Activated T-helper 2 cell treated with anti-CD3 and anti-CD28 coated beads, Interferon-gamma antibody, Interleukin-2, Interleukin-4, amounts not matched to agents 10 μg/mL and 5 μg/mL and 100 μg/mL, durations not matched to agents 14 hours and 24 hours and 36 hours (primary cell): Measurements from ENCODE around the gene PNRC1. TPM values are rescaled to one million over a fixed set of nuclear protein-coding genes. Genes with fewer than 3 reads are reported as not detected.

Experiments used
- DNase-seq: peaks from one replicate; pipeline ENCODE4 v3.0.0; 2021; ENCODE audit warnings: low spot score
- H3K27ac Mint-ChIP-seq: one replicate; pipeline ENCODE4 v1.8.0; 2021; ENCODE audit warnings: mixed read lengths
- H3K27me3 Mint-ChIP-seq: one replicate; pipeline ENCODE4 v1.8.0; 2021; ENCODE audit warnings: low read depth, mixed read lengths
- H3K36me3 Mint-ChIP-seq: one replicate; pipeline ENCODE4 v1.8.0; 2021; ENCODE audit warnings: low read depth, mixed read lengths
- H3K4me1 Mint-ChIP-seq: one replicate; pipeline ENCODE4 v1.8.0; 2021; ENCODE audit warnings: low read depth, mixed read lengths
- H3K4me3 Mint-ChIP-seq: one replicate; pipeline ENCODE4 v1.8.0; 2021; ENCODE audit warnings: low read depth, mild to moderate bottlenecking, moderate library complexity, mixed read lengths
- H3K9me3 Mint-ChIP-seq: one replicate; pipeline ENCODE4 v1.8.0; 2021; ENCODE audit warnings: mixed read lengths
- intact Hi-C: fragments of 100-400 bp; cut with micrococcal nuclease; formaldehyde crosslinking; loops from one replicate; pipeline ENCODE4 v1.15.1; 2023
- total RNA-seq: library from RNA; stranded (reverse); gene quantifications from 2 replicates; pipeline ENCODE4 v1.2.3, GENCODE V29; 2022

The PNRC1 gene
- total RNA-seq, 1 donor from 2014 or later = 66.0 TPM

- Mint-ChIP-seq H3K27me3 (no peaks in the 10 kb centered on the region), H3K9me3 (no peaks in the 10 kb centered on the region), H3K27ac (no peak overlapping the region), H3K36me3 (peaks cover 50% of the 10 kb centered on the region), H3K4me3 (peak overlapping the region; percentile 4), H3K4me1 (peaks cover 20% of the 10 kb centered on the region)
- intact Hi-C loops = loop anchor here (5.0 kb wide), 2 partner anchors 103 to 1502 kb away; partner anchors contain the start of gene MAP3K7
- no peak for DNase-seq
Observed at GRCh38 chr6:89084954-89085353, 4.4 kb downstream of the PNRC1 start.

DNA sequence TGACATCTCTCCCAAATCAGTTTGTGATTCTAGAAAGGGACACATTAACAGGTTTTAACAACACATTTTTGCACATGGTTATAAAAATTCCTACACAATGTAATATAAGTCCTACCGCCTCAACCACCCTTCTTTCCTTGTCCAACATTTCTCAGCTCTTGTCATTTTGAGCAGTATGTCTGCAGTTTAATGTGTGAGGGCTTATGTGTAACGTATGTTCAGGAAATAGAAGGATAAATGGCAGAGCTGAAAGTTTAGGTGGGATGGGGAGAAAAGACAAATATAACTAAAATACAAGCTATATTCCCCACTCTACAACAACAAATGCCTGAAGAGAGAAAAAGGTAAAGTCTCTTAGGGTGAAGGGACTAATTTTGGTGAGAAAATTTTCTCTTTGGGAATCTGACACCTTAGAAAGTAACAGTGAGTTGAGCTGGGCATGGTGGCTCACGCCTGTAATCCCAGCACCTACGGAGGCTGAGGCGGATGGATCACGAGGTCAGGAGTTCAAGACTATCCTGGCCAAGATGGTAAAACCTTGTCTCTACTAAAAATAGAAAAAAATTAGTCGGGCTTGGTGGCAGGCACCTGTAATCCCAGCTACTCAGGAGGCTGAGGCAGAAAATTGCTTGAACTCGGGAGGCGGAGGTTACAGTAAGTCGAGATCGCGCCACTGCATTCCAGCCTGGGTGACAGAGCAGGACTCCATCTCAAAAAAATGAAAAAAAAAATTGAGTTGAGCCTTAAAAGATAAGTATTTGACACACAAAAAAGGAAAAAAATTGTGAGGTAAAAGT is 5.1 kb downstream of the PNRC1 start:
- Mint-ChIP-seq H3K4me3 (no peak overlapping the region), H3K4me1 (peaks cover 20% of the 10 kb centered on the region), H3K9me3 (no peaks in the 10 kb centered on the region), H3K27ac (no peak overlapping the region), H3K36me3 (peaks cover 50% of the 10 kb centered on the region), H3K27me3 (no peaks in the 10 kb centered on the region)
- DNase-seq = no peak
- intact Hi-C loops = no loop called here

DNA sequence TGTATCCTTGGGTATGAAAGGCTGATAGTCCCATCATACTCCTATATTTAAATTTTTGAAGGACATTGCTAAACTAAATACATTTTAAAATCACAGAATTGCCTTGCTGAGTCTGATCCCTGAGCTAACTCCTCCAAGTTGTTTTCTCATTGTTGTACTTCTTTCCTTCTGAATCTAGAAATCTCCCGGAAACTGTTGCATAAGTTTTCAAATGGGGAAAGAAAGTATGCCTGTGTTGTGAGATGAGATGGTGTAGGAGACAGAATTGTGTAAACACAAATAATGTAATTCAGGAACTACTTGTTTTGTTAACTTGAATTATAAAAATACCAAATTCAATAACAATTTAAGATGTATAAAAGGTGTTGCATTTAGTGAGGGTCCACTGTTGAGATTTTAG is 7.3 kb downstream of the PNRC1 start:
- H3K27ac Mint-ChIP-seq = no peak overlapping the region
- H3K9me3 Mint-ChIP-seq = no peaks in the 10 kb centered on the region
- H3K4me1 Mint-ChIP-seq = peaks cover 18% of the 10 kb centered on the region
- intact Hi-C loops = no loop called here
- DNase-seq = no peak
- peaks cover 38% of the 10 kb centered on the region for H3K36me3 Mint-ChIP-seq
- H3K27me3 Mint-ChIP-seq = no peaks in the 10 kb centered on the region
- H3K4me3 Mint-ChIP-seq = no peak overlapping the region

DNA sequence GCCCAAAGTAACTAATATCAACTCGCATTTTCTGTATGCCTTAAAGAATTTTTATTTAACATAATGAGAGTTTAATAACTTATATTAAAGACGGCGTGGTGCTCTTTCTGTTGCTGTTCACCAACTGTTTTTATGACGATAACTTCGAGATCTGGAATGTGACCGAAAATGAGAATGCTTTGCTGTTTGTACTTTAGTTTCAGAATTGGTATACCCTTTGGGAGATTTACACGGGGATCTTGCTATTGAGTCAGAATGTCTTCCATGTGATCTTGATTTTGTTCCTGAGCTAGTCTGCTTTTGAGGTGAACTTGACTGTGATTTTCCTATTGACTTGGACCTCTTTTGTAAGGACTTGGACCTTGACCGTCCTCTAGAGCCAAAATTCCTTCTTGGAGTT is 17.9 kb downstream of the PNRC1 start:
- H3K9me3 Mint-ChIP-seq = no peaks in the 10 kb centered on the region
- H3K4me3 Mint-ChIP-seq = no peak overlapping the region
- peaks cover 7% of the 10 kb centered on the region for H3K4me1 Mint-ChIP-seq
- no peak overlapping the region for H3K27ac Mint-ChIP-seq
- H3K36me3 Mint-ChIP-seq = no peaks in the 10 kb centered on the region
- intact Hi-C loops = loop anchor here (1.0 kb wide), 1 partner anchor 16 kb away; no protein-coding TSS in a partner anchor
- no peaks in the 10 kb centered on the region for H3K27me3 Mint-ChIP-seq
- no peak for DNase-seq

DNA sequence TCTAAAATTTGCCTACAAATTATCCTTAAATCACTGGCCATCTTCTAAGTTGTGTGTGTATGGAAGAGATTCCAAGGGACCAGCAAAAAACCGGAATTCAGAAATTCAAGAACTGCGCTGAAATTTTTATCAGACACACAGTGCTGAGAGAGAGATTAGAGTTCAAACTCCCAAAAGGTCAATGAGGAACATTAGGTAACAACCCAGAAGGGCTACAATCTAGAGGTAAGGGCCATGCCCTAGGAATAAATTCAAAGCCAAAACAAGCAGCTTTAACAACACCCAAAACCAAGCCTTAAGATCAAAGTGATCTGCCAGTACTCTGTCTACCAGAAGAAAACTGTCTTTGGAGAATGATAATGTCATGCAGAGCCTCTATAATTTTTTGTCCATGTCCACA is 19.6 kb downstream of the PNRC1 start:
- intact Hi-C loops = no loop called here
- Mint-ChIP-seq H3K4me1 (peaks cover 7% of the 10 kb centered on the region), H3K4me3 (no peak overlapping the region), H3K27ac (no peak overlapping the region), H3K36me3 (no peaks in the 10 kb centered on the region), H3K27me3 (no peaks in the 10 kb centered on the region), H3K9me3 (no peaks in the 10 kb centered on the region)
- DNase-seq = no peak

DNA sequence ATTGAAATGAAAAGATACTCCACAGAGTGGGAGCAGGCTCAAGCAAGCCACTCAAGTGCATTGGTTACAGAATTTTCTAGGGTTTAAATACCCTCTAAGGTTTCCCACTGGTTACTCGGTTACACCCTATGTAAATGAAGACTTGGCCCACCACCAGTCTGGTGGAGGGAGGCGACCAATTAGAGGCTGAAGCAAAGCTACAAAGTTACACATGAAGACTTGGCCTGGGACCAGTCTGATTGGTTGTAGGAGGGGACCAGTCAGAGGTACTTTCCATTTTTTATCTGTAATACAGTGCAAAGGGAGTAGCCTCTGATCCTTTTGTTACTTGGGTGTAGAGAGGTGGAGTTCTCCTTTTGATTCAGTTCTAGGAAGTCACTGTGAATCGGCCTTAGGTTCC is 29.7 kb downstream of the PNRC1 start:
- H3K4me1 Mint-ChIP-seq = no peaks in the 10 kb centered on the region
- H3K27ac Mint-ChIP-seq = no peak overlapping the region

GRCh38 chr6:89111933-89112332 is 31.4 kb downstream of the PNRC1 start:
- intact Hi-C loops = no loop called here
- H3K36me3 Mint-ChIP-seq = no peaks in the 10 kb centered on the region
- no peak for DNase-seq
- H3K27ac Mint-ChIP-seq = no peak overlapping the region
- H3K4me3 Mint-ChIP-seq = no peak overlapping the region
- peaks cover 23% of the 10 kb centered on the region for H3K27me3 Mint-ChIP-seq
- no peaks in the 10 kb centered on the region for H3K9me3 Mint-ChIP-seq
- H3K4me1 Mint-ChIP-seq = peaks cover 2% of the 10 kb centered on the region

More for the DNA sequence above, 29.7 kb downstream of the PNRC1 start:
- DNase-seq = no peak
- intact Hi-C loops = no loop called here
- Mint-ChIP-seq H3K36me3 (no peaks in the 10 kb centered on the region), H3K27me3 (peaks cover 13% of the 10 kb centered on the region), H3K4me3 (no peak overlapping the region), H3K9me3 (no peaks in the 10 kb centered on the region)

GRCh38 chr6:89116702-89117101 is 36.2 kb downstream of the PNRC1 start:
- no peaks in the 10 kb centered on the region for H3K36me3 Mint-ChIP-seq
- intact Hi-C loops = no loop called here
- no peaks in the 10 kb centered on the region for H3K9me3 Mint-ChIP-seq
- H3K27me3 Mint-ChIP-seq = peaks cover 37% of the 10 kb centered on the region
- DNase-seq = no peak
- H3K27ac Mint-ChIP-seq = no peak overlapping the region
- peaks cover 7% of the 10 kb centered on the region for H3K4me1 Mint-ChIP-seq
- peak overlapping the region; percentile 79 for H3K4me3 Mint-ChIP-seq

DNA sequence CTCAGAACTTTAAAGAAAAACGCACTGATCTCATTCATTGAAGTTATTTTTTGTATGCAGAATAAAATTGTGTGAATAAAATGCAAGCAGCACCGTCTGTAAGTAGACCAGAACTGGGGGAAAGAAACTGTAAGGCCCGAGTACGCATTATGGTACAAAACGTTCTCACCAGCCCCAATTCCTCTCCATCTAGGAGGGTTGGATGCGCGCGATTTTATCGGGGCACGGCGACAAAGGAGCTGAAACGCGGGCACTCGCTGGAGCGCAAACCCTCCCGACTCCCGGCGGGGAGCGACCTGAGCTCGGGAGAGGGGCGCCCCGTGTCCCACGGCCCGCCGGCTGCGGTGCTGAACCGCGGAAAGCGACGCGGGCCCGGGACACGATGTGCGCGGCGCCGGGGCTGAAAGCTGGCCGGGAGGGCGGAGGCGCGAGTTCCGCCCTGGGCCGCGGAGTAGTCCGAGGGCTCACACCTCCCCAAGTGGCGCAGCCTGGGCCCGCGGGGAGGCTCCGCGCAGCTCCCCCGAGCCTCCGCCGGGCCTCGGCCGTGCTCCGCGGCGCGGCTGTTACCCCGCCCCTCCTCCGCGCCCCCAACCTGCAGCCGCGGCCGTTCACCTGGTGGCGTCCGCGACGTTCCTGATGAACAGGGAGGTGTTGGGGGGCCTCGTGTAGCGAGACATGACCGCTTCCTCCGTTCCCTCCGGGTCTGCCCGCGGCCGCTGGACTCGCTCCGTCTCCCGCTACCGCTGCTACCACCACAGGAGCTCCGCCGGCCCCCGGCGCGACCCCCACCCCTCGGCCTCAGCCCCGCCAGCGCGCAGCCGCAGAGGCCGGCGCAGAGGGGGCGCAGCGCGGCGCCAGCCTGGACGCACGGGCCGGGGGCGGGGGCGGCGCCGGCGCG is 36.9 kb downstream of the PNRC1 start, which contains the start of gene SRSF12:
SRSF12 (minus strand) TSS at position 861 of the 898 bp plus-strand sequence; CDS start at position 677, 184 bp downstream.
- no peaks in the 10 kb centered on the region for H3K9me3 Mint-ChIP-seq
- H3K27me3 Mint-ChIP-seq = peaks cover 41% of the 10 kb centered on the region
- intact Hi-C loops = no loop called here
- H3K4me1 Mint-ChIP-seq = peaks cover 7% of the 10 kb centered on the region
- no peaks in the 10 kb centered on the region for H3K36me3 Mint-ChIP-seq
- DNase-seq = no peak
- no peak within 1 kb of the TSS for H3K27ac Mint-ChIP-seq
- peak within 1 kb of the TSS; percentile 79 for H3K4me3 Mint-ChIP-seq

- Mint-ChIP-seq H3K36me3 (no peaks in the 10 kb centered on the region), H3K27me3 (peaks cover 41% of the 10 kb centered on the region), H3K9me3 (no peaks in the 10 kb centered on the region), H3K4me1 (peaks cover 7% of the 10 kb centered on the region), H3K4me3 (peak overlapping the region; percentile 61), H3K27ac (no peak overlapping the region)
- DNase-seq = no peak
- intact Hi-C loops = no loop called here
Observed at GRCh38 chr6:89118931-89119330, 38.4 kb downstream of the PNRC1 start.

- no peak for DNase-seq
- Mint-ChIP-seq H3K36me3 (no peaks in the 10 kb centered on the region), H3K27me3 (peaks cover 43% of the 10 kb centered on the region), H3K4me3 (no peak overlapping the region), H3K9me3 (no peaks in the 10 kb centered on the region), H3K27ac (no peak overlapping the region), H3K4me1 (peaks cover 7% of the 10 kb centered on the region)
- intact Hi-C loops = loop anchor here (5.0 kb wide), 1 partner anchor 122 kb away; no protein-coding TSS in a partner anchor
Observed at GRCh38 chr6:89120371-89120770, 39.8 kb downstream of the PNRC1 start.

- Mint-ChIP-seq H3K27ac (no peak overlapping the region), H3K36me3 (no peaks in the 10 kb centered on the region), H3K4me3 (no peak overlapping the region), H3K9me3 (no peaks in the 10 kb centered on the region), H3K4me1 (peaks cover 4% of the 10 kb centered on the region), H3K27me3 (peaks cover 31% of the 10 kb centered on the region)
- DNase-seq = no peak
- intact Hi-C loops = loop anchor here (2.0 to 5.0 kb wide), 2 partner anchors 23 to 120 kb away; no protein-coding TSS in a partner anchor
Observed at GRCh38 chr6:89121934-89122333, 41.4 kb downstream of the PNRC1 start.
